HepG2 (cell line): ENCODE results near the gene TPPP2. TPM values are rescaled to one million over a fixed set of nuclear protein-coding genes. Genes with fewer than 3 reads are reported as not detected.

Source experiments
- ATAC-seq: fragments of 200-7000 bp; cut with Tn5 transposase; 3 replicates; pipeline ENCODE4 v1.9.1; 2020; ENCODE audit warnings: mild to moderate bottlenecking, moderate library complexity
- BruUV-seq: library from RNA; stranded (reverse); fragments of 400-500 nt; replicated peaks from 2 replicates; lab custom pipeline; 2021; lab: Mats Ljungman, UMichigan
- CTCF ChIA-PET: fragments of 300-600 bp; formaldehyde crosslinking; extraction: SDS; loops from one replicate; lab custom pipeline; 2021; ENCODE audit warnings: low total read pairs, inconsistent platforms, low intra/inter-chr PET ratio; lab: Yijun Ruan, JAX
- POLR2A ChIA-PET: fragments of 350-600 bp; sonication (Branson Sonifier 250); formaldehyde crosslinking; loops from one replicate; lab custom pipeline; 2020; ENCODE audit warnings: antibody characterized with exemption, inconsistent platforms; lab: Yijun Ruan, JAX
- DNase-seq: peaks from one replicate; pipeline ENCODE4 v3.0.0-alpha.2; 2015; ENCODE audit warnings: low spot score
- FAIRE-seq: peaks from 3 replicates; lab custom pipeline; 2011; peaks lifted over from hg19 to GRCh38; lab: Jason Lieb, UNC
- H2AFZ ChIP-seq: one replicate; pipeline ENCODE4 v1.6.1; 2011; ENCODE audit warnings: low read length, inconsistent platforms
- H3K27ac ChIP-seq: fragments of 300-600 bp; 3 replicates; pipeline ENCODE4 v1.8.0; 2011; ENCODE audit warnings: mixed run types, mild to moderate bottlenecking, mixed read lengths, low read length, inconsistent platforms; ENCODE audit not compliant: insufficient read depth; ENCODE audit errors: extremely low read length
- H3K27me3 ChIP-seq, 2 experiments: fragments of 200-600 bp in 1 of 2; 2 replicates in 1 of 2; 3 replicates in 1 of 2; pipeline versions ENCODE4 v1.6.0 to v1.8.0; 2011; ENCODE audit warnings: low read length in 2 of 2, mild to moderate bottlenecking in 2 of 2, moderate library complexity in 2 of 2, inconsistent platforms in 1 of 2; ENCODE audit not compliant: insufficient read depth in 2 of 2, control insufficient read depth in 1 of 2
- H3K36me3 ChIP-seq, 2 experiments: fragments of 200-600 bp in 1 of 2; replicated peaks in 1 of 2; 2 replicates in 1 of 2; 3 replicates in 1 of 2; pipeline versions ENCODE4 v1.5.1 to v1.8.0; 2011; ENCODE audit warnings: low read length in 2 of 2, inconsistent platforms in 1 of 2; ENCODE audit not compliant: insufficient read depth in 2 of 2, control insufficient read depth in 1 of 2
- H3K4me1 ChIP-seq: 2 replicates; pipeline ENCODE4 v1.5.1; 2012; ENCODE audit warnings: low read length, inconsistent platforms; ENCODE audit not compliant: insufficient read depth
- H3K4me2 ChIP-seq: 2 replicates; pipeline ENCODE4 v1.6.0; 2011; ENCODE audit warnings: low read depth, low read length, inconsistent platforms
- H3K4me3 ChIP-seq, 3 experiments: fragments of 200-600 bp in 1 of 3; sonication (generic), shearing (Covaris generic) in 1 of 3; replicated peaks in 1 of 3; 2 replicates each; pipeline ENCODE4 v1.5.1; 2011 to 2016; ENCODE audit warnings: low read length in 3 of 3, inconsistent platforms in 2 of 3, low read depth in 2 of 3, mild to moderate bottlenecking in 2 of 3, control low read depth in 1 of 3, mixed read lengths in 1 of 3; ENCODE audit not compliant: insufficient read depth in 1 of 3
- H3K79me2 ChIP-seq: one replicate; pipeline ENCODE4 v1.6.1; 2011; ENCODE audit warnings: low read length, inconsistent platforms; ENCODE audit not compliant: insufficient read depth
- H3K9ac ChIP-seq: 2 replicates; pipeline ENCODE4 v1.6.0; 2011; ENCODE audit warnings: mild to moderate bottlenecking, low read depth, low read length, inconsistent platforms; ENCODE audit not compliant: insufficient read depth
- H3K9me3 ChIP-seq: 2 replicates; pipeline ENCODE4 v1.5.1; 2012; ENCODE audit warnings: mild to moderate bottlenecking, low read length
- H4K20me1 ChIP-seq: 2 replicates; pipeline ENCODE4 v1.6.0; 2011; ENCODE audit warnings: inconsistent platforms, mild to moderate bottlenecking, low read length, moderate library complexity; ENCODE audit not compliant: insufficient read depth
- AFF4 ChIP-seq: sonication (generic); formaldehyde crosslinking; IDR thresholded peaks from 2 replicates; pipeline ENCODE4 v1.4.0; 2020; ENCODE audit warnings: missing genetic modification reagents
- JUN ChIP-seq: sonication (generic); formaldehyde crosslinking; IDR thresholded peaks from 2 replicates; pipeline ENCODE4 v1.4.0; 2020; ENCODE audit warnings: mild to moderate bottlenecking, missing genetic modification reagents
- PPARG ChIP-seq: conservative IDR thresholded peaks from 2 replicates; pipeline ENCODE4 v1.6.1; 2016; ENCODE audit warnings: missing biosample characterization, missing genetic modification reagents
- ZMYM3 ChIP-seq: sonication (generic); formaldehyde crosslinking; IDR thresholded peaks from 2 replicates; pipeline ENCODE4 v1.5.1; 2020; ENCODE audit warnings: mild to moderate bottlenecking, missing genetic modification reagents
- ZNF263 ChIP-seq: sonication (generic); formaldehyde crosslinking; IDR thresholded peaks from 2 replicates; pipeline ENCODE4 v1.4.0; 2020; ENCODE audit warnings: missing genetic modification reagents
- ZNF280B ChIP-seq: sonication (generic); formaldehyde crosslinking; IDR thresholded peaks from 2 replicates; pipeline ENCODE4 v1.5.0; 2020; ENCODE audit warnings: missing genetic modification reagents, mild to moderate bottlenecking, borderline replicate concordance
- ZNF282 ChIP-seq: fragments of 450-650 bp; IDR thresholded peaks from 2 replicates; pipeline ENCODE4 v1.6.1; 2018; ENCODE audit not compliant: partially characterized antibody
- ZNF33B ChIP-seq: sonication (generic); formaldehyde crosslinking; IDR thresholded peaks from 2 replicates; pipeline ENCODE4 v1.5.1; 2020; ENCODE audit warnings: mild to moderate bottlenecking, missing genetic modification reagents
- ZNF362 ChIP-seq: sonication (generic); formaldehyde crosslinking; IDR thresholded peaks from 2 replicates; pipeline ENCODE4 v1.4.0; 2020; ENCODE audit warnings: missing genetic modification reagents, mild to moderate bottlenecking, borderline replicate concordance
- WGBS: methylation state at CpG from one replicate; pipeline ENCODE4 v1.1.6; 2017; ENCODE audit warnings: low lambda C conversion rate; 5-methylcytosine and 5-hydroxymethylcytosine counted together
- in situ Hi-C: cut with HindIII; loops from 2 replicates; pipeline ENCODE4 v1.10.0; 2017; ENCODE audit warnings: low pct_unique_long_range_greater_than_20kb; ENCODE audit not compliant: extremely low pct_ligation_motif_present
- intact Hi-C: fragments of 100-400 bp; cut with micrococcal nuclease; formaldehyde crosslinking; loops from one replicate; pipeline ENCODE4 v1.10.0; 2022; ENCODE audit not compliant: unreplicated experiment
- polyA plus RNA-seq, 8 experiments: library from polyadenylated mRNA; depleted of rRNA in 3 of 8; stranded (reverse) in 7 of 8; unstranded in 1 of 8; fragments of >200 nt; fragmentation: Illumina TruSeq in 4 of 8; extraction: Trizol in 4 of 8; gene quantifications; 2 replicates each; pipeline versions ENCODE4 v1.2.1 to v1.2.3, GENCODE V29; 2011 to 2016; ENCODE audit warnings: low read depth in 4 of 8, missing spikeins in 1 of 8, mixed read lengths in 1 of 8; ENCODE audit not compliant: insufficient read depth in 1 of 8
- total RNA-seq, 5 experiments: library from RNA; depleted of rRNA; stranded (reverse); fragments of >200 nt; fragmentation: Illumina TruSeq; extraction: Trizol; gene quantifications; 2 replicates each; pipeline ENCODE4 v1.2.3, GENCODE V29; 2016; ENCODE audit warnings: low read depth in 1 of 5

The TPPP2 gene
- total and polyA plus RNA-seq, 2 of the 13 experiments (the other 11 are each of a cell fraction or from before 2014, with no cell fraction given) = 0.58 to 4.2 TPM

GRCh38 chr14:21047378-21047781 lies 17.4 kb downstream of the TPPP2 start:
- DNase-seq (no peak), FAIRE-seq (no peak), ATAC-seq (no peak)
- Histone ChIP-seq H2AFZ (no peak overlapping the region), H3K79me2 (no peaks in the 10 kb centered on the region), H4K20me1 (no peaks in the 10 kb centered on the region), H3K4me2 (no peak overlapping the region), H3K4me3 (no peak overlapping the region), H3K27me3 (no peaks in the 10 kb centered on the region), H3K9me3 (no peaks in the 10 kb centered on the region), H3K27ac (peak overlapping the region; percentile 33), H3K36me3 (no peaks in the 10 kb centered on the region), H3K9ac (no peak overlapping the region), H3K4me1 (peaks cover 83% of the 10 kb centered on the region)
- WGBS = 95% methylated on average over 2 of the region's 2 CpGs
- intact Hi-C loops (no loop called here), in situ Hi-C loops (no loop called here)
- TF ChIP-seq ZNF263 (no peak), PPARG (CRISPR knock-in tag) (no peak), ZMYM3 (CRISPR knock-in tag) (no peak), ZNF280B (CRISPR knock-in tag) (no peak), AFF4 (CRISPR knock-in tag) (no peak), ZNF282 (no peak), ZNF362 (CRISPR knock-in tag) (no peak), JUN (CRISPR knock-in tag) (no peak), ZNF33B (CRISPR knock-in tag) (no peak)
- ChIA-PET CTCF (no interaction called here), POLR2A (interaction anchor here (0.7 to 4.9 kb wide), 10 partner anchors 8 to 365 kb away, joined by 4 to 26 read pairs (median 7); partner anchors contain the start of genes ARHGEF40 and NDRG2)
- BruUV-seq = no TSS peak
